Transverse colon (tissue), 4 donors: ENCODE data around the gene THBS4.

Source experiments
- CTCF ChIP-seq, 5 experiments: fragments of 200-600 bp in 3 of 5; fragments of 450-650 bp in 2 of 5; sonication (generic) in 3 of 5; IDR thresholded peaks; 1 replicate in 2 of 5; 2 replicates in 3 of 5; pipeline ENCODE4 v1.5.1; 2016 to 2017; ENCODE audit warnings: antibody characterized with exemption in 5 of 5, inconsistent platforms in 3 of 5, mild to moderate bottlenecking in 2 of 5, moderate library complexity in 1 of 5
- EP300 ChIP-seq: sonication (generic); formaldehyde crosslinking; IDR thresholded peaks from one replicate; pipeline ENCODE4 v1.6.1; 2017; ENCODE audit warnings: antibody characterized with exemption, low read depth
- POLR2AphosphoS5 ChIP-seq, 3 donors: sonication (generic); formaldehyde crosslinking; IDR thresholded peaks; one replicate each; pipeline ENCODE4 v1.6.1; 2016; ENCODE audit warnings: antibody characterized with exemption in 3 of 3

GRCh38 chr5:80082281-80082680 lies 47.1 kb downstream of the THBS4 start:
- TF ChIP-seq CTCF (IDR thresholded peaks at IDR 0.05) (no peak), EP300 (no peak), POLR2AphosphoS5 (IDR thresholded peaks at IDR 0.05) (no peak)
